ENCODE data around the gene EEPD1.

EEPD1 gene

DNA sequence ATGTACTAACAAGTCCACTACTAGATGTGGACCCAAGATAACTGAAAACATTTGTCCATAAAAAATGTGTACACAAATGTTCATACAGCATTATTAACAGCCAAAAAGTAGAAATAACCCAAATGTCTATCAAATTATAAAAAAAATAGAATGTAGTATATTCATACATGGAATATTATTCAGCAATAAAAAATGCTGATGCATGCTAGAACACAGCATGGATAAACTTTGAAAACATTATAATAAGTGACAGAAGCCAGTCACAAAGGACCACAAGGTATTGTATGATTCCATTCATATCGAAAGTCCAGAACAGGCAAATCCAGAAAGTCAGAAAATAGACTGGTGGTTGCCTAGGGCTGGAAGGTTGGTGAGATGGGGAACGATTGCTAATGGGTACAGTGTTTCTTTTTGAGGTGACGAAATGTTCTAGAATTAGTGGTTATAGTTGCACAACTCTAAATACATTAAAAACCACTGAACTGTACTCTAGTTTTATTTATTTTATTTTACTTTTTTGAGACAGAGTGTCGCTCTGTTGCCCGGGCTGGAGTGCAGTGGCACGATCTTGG is 193.3 kb downstream of the EEPD1 start:
- no peak for DNase-seq

DNA sequence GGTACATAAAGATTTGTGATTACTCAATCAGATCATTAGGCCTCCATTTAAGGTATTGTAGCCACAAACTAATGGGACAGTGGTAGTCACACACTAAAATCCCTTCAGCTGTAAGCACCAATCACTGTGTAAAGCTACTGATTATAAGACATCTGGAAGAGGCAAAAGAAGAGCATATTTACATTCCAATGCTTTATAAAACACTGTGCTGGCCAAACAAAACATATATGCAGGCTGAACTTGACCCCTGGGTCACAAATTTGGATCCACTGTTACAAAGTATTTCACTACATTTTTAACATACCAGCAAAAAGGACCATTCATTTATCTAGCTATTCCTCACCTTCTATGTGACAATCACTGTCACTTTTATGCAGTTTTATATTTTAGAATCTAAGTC is 195.2 kb downstream of the EEPD1 start:
- DNase-seq, result no peak

DNA sequence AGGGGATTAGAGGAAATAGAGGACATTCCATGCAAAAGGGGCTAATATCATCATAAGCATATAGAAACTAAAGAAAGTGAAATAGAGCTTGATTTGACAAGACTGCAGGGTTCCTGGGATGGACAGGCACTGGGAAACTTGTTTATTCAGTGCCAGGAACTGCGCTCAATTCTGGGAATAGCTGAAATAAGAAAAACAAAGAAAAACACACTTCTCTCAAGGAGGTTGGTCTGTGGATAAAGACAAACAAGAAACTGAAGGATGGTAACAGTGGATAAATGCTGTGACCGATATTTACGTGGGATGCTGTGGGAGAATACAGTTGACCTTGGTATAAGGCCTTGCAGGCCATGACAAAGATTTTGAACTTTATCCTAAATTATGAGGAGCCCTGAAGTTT is 195.7 kb downstream of the EEPD1 start:
- DNase-seq, result no peak

DNA sequence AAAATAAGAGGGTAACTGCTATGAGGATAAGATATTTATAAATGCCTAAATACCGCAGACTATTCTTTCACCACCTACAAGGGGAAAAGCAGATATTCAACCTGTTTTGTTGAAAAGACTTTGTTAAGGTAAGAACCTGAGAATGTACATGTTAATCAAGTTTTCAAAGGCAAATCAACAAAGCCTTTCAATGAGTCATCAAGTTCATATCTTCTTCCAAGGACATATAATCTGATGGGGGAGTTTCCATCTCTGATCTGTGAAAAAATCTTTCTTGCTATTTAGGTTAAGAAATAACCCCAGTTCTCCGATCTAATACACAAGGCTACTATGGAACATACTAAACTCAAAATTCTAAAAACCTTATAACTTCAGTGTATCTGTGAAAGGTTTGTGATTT is 196.6 kb downstream of the EEPD1 start:
- DNase-seq, result no peak

Measured in cerebellar nuclear complex (tissue), 1 donor.